GM19438 (cell line): Measurements from ENCODE around the gene TGFBR1.

ENCODE experiments used
- ATAC-seq: cut with Tn5 transposase; IDR thresholded peaks from one replicate; pipeline ENCODE4 v1.9.1; 2021; ENCODE audit warnings: low read depth; ENCODE audit not compliant: unreplicated experiment

TGFBR1 gene

GRCh38 chr9:99166149-99166548, 61.2 kb downstream of the TGFBR1 start:
- ATAC-seq, result no peak

- no peak for ATAC-seq
Measured at GRCh38 chr9:99167119-99167518, 62.2 kb downstream of the TGFBR1 start.

GRCh38 chr9:99167694-99168093, 62.8 kb downstream of the TGFBR1 start:
- no peak for ATAC-seq

- ATAC-seq, result no peak
Measured at GRCh38 chr9:99169086-99169485, 64.2 kb downstream of the TGFBR1 start.

GRCh38 chr9:99169982-99170761, 65.3 kb downstream of the TGFBR1 start:
- ATAC-seq, result no peak

- ATAC-seq, result no peak
Measured at GRCh38 chr9:99171225-99172123, 66.6 kb downstream of the TGFBR1 start.

- ATAC-seq, result no peak
Measured at GRCh38 chr9:99172124-99173091, 67.5 kb downstream of the TGFBR1 start.

- no peak for ATAC-seq
Measured at GRCh38 chr9:99173570-99174504, 68.9 kb downstream of the TGFBR1 start.

- ATAC-seq, result no peak
Measured at GRCh38 chr9:99176527-99177013, 71.7 kb downstream of the TGFBR1 start.

GRCh38 chr9:99177576-99178366, 72.9 kb downstream of the TGFBR1 start:
- ATAC-seq, result no peak

GRCh38 chr9:99178912-99179872, 74.3 kb downstream of the TGFBR1 start:
- ATAC-seq, result no peak

- ATAC-seq, result no peak
Measured at GRCh38 chr9:99180199-99180598, 75.3 kb downstream of the TGFBR1 start.

GRCh38 chr9:99180662-99181061, 75.7 kb downstream of the TGFBR1 start:
- ATAC-seq, result no peak

- no peak for ATAC-seq
Measured at GRCh38 chr9:99181206-99181605, 76.3 kb downstream of the TGFBR1 start.

- ATAC-seq, result no peak
Measured at GRCh38 chr9:99181621-99182020, 76.7 kb downstream of the TGFBR1 start.

GRCh38 chr9:99182356-99182755, 77.4 kb downstream of the TGFBR1 start:
- no peak for ATAC-seq

- no peak for ATAC-seq
Measured at GRCh38 chr9:99183616-99184015, 78.7 kb downstream of the TGFBR1 start.
